ENCODE measurements around the gene NISCH.

Gene NISCH

GRCh38 chr3:52512727-52513126 lies 57.3 kb downstream of the NISCH start:
- H3K9me3 ChIP-seq (ENCODE audit: control insufficient read depth in 1 of 2, low read length in 2 of 2), result no peaks in the 10 kb centered on the region
- H3K27me3 ChIP-seq (ENCODE audit: control insufficient read depth in 1 of 2, insufficient read depth in 2 of 2, low read length in 2 of 2), result no peaks in the 10 kb centered on the region
- peaks cover 0 to 5% of the 10 kb centered on the region in 2 donors for H3K36me3 ChIP-seq (ENCODE audit: control insufficient read depth in 1 of 2, insufficient read depth in 2 of 2, low read length in 2 of 2)
- H3K9ac ChIP-seq (ENCODE audit: low read depth in 1 of 2, low read length in 2 of 2), result no peak overlapping the region
- peaks cover 0 to 4% of the 10 kb centered on the region in 2 donors for H3K4me1 ChIP-seq (ENCODE audit: control insufficient read depth in 1 of 2, insufficient read depth in 2 of 2, low read length in 2 of 2)
- no peak overlapping the region for H3K27ac ChIP-seq (ENCODE audit: low read depth, low read length)
- H3K4me3 ChIP-seq (ENCODE audit: low read depth in 1 of 2, low read length in 2 of 2), result no peak overlapping the region

DNA sequence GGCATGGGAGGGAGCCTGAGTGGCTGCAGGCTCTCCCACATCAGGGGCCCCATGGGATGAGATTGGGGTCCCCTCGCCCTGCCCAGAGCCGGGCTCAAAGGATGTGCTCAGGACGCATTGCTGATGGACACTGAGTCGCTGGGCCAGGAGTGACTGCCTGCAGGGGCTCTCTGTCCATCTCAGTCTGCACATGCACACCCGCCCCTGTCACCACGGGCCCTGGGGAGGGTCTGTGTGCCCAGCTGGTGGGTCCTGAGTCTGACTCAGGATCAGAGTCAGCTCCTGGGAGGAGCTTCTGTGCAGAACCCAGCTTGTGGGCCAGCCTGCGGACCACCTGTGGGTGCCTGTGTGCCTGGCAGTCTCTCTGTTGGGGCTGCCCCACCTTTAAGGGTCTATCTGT lies 57.9 kb downstream of the NISCH start:
- Histone ChIP-seq H3K27me3 (ENCODE audit: control insufficient read depth in 1 of 2, insufficient read depth in 2 of 2, low read length in 2 of 2) (no peaks in the 10 kb centered on the region), H3K4me3 (ENCODE audit: low read depth in 1 of 2, low read length in 2 of 2) (no peak overlapping the region), H3K9me3 (ENCODE audit: control insufficient read depth in 1 of 2, low read length in 2 of 2) (no peaks in the 10 kb centered on the region), H3K27ac (ENCODE audit: low read depth, low read length) (no peak overlapping the region), H3K9ac (ENCODE audit: low read depth in 1 of 2, low read length in 2 of 2) (no peak overlapping the region), H3K36me3 (ENCODE audit: control insufficient read depth in 1 of 2, insufficient read depth in 2 of 2, low read length in 2 of 2) (peaks cover 0 to 5% of the 10 kb centered on the region in 2 donors), H3K4me1 (ENCODE audit: control insufficient read depth in 1 of 2, insufficient read depth in 2 of 2, low read length in 2 of 2) (peaks cover 2 to 8% of the 10 kb centered on the region in 2 donors)

- no peaks in the 10 kb centered on the region for H3K9me3 ChIP-seq (ENCODE audit: control insufficient read depth in 1 of 2, low read length in 2 of 2)
- peaks cover 0 to 5% of the 10 kb centered on the region in 2 donors for H3K36me3 ChIP-seq (ENCODE audit: control insufficient read depth in 1 of 2, insufficient read depth in 2 of 2, low read length in 2 of 2)
- H3K4me3 ChIP-seq (ENCODE audit: low read depth in 1 of 2, low read length in 2 of 2), result no peak overlapping the region
- H3K27ac ChIP-seq (ENCODE audit: low read depth, low read length), result no peak overlapping the region
- H3K4me1 ChIP-seq (ENCODE audit: control insufficient read depth in 1 of 2, insufficient read depth in 2 of 2, low read length in 2 of 2), result peaks cover 5 to 10% of the 10 kb centered on the region in 2 donors
- no peak overlapping the region for H3K9ac ChIP-seq (ENCODE audit: low read depth in 1 of 2, low read length in 2 of 2)
- no peaks in the 10 kb centered on the region for H3K27me3 ChIP-seq (ENCODE audit: control insufficient read depth in 1 of 2, insufficient read depth in 2 of 2, low read length in 2 of 2)
These were observed 59.2 kb downstream of the NISCH start for GRCh38 chr3:52514576-52514975.

GRCh38 chr3:52515192-52515591 lies 59.8 kb downstream of the NISCH start:
- no peak overlapping the region for H3K9ac ChIP-seq (ENCODE audit: low read depth in 1 of 2, low read length in 2 of 2)
- no peaks in the 10 kb centered on the region for H3K9me3 ChIP-seq (ENCODE audit: control insufficient read depth in 1 of 2, low read length in 2 of 2)
- no peak overlapping the region for H3K4me3 ChIP-seq (ENCODE audit: low read depth in 1 of 2, low read length in 2 of 2)
- peaks cover 0 to 5% of the 10 kb centered on the region in 2 donors for H3K36me3 ChIP-seq (ENCODE audit: control insufficient read depth in 1 of 2, insufficient read depth in 2 of 2, low read length in 2 of 2)
- H3K4me1 ChIP-seq (ENCODE audit: control insufficient read depth in 1 of 2, insufficient read depth in 2 of 2, low read length in 2 of 2), result peaks cover 5 to 8% of the 10 kb centered on the region in 2 donors
- H3K27me3 ChIP-seq (ENCODE audit: control insufficient read depth in 1 of 2, insufficient read depth in 2 of 2, low read length in 2 of 2), result no peaks in the 10 kb centered on the region
- H3K27ac ChIP-seq (ENCODE audit: low read depth, low read length), result no peak overlapping the region

GRCh38 chr3:52516509-52517195 lies 61.2 kb downstream of the NISCH start:
- Histone ChIP-seq H3K9me3 (ENCODE audit: control insufficient read depth in 1 of 2, low read length in 2 of 2) (no peaks in the 10 kb centered on the region), H3K9ac (ENCODE audit: low read depth in 1 of 2, low read length in 2 of 2) (no peak overlapping the region), H3K27ac (ENCODE audit: low read depth, low read length) (no peak overlapping the region), H3K36me3 (ENCODE audit: control insufficient read depth in 1 of 2, insufficient read depth in 2 of 2, low read length in 2 of 2) (peaks cover 0 to 5% of the 10 kb centered on the region in 2 donors), H3K27me3 (ENCODE audit: control insufficient read depth in 1 of 2, insufficient read depth in 2 of 2, low read length in 2 of 2) (no peaks in the 10 kb centered on the region), H3K4me3 (ENCODE audit: low read depth in 1 of 2, low read length in 2 of 2) (no peak overlapping the region), H3K4me1 (ENCODE audit: control insufficient read depth in 1 of 2, insufficient read depth in 2 of 2, low read length in 2 of 2) (peaks cover 5 to 8% of the 10 kb centered on the region in 2 donors)

DNA sequence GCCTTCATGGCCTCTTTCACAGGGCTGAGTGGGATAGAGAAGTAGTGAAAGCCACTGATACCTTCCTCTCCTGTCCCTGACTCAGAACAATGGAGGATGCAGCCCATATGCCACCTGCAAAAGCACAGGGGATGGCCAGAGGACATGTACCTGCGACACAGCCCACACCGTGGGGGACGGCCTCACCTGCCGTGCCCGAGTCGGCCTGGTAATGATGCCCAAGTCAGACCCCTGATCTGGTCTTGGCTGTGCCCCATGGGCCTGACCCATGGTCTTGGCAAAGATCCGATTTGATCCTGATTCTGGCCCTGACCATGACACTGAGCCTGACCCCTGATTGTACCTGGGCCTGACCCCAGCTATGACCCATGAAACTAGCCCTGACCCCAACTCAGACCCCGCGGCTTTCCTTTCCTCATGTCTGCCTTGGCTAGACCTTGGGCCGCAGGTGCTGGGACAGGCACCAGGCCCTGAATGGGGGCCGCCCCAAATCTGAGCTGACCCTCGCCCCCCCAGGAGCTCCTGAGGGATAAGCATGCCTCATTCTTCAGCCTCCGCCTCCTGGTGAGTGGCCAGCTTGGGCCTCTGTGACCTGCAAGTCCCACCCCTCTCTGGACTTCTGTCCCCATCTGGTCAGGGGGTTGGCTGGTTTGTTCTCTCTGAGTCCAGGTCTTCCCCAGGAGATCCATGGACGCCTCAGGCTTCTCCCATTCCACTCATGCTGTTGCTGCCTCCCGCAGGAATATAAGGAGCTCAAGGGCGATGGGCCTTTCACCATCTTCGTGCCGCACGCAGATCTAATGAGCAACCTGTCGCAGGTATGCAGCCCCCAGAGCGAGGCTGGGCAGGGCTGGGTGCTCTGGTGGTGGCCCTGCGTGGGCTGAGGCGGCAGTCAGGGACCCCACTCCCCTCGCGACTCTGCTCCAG lies 62.7 kb downstream of the NISCH start:
- H3K27ac ChIP-seq (ENCODE audit: low read depth, low read length), result no peak overlapping the region
- peak overlapping the region in 1 of 2 donors; percentile 33 for H3K9ac ChIP-seq (ENCODE audit: low read depth in 1 of 2, low read length in 2 of 2)
- H3K27me3 ChIP-seq (ENCODE audit: control insufficient read depth in 1 of 2, insufficient read depth in 2 of 2, low read length in 2 of 2), result no peaks in the 10 kb centered on the region
- peaks cover 5 to 8% of the 10 kb centered on the region in 2 donors for H3K4me1 ChIP-seq (ENCODE audit: control insufficient read depth in 1 of 2, insufficient read depth in 2 of 2, low read length in 2 of 2)
- peak overlapping the region; percentile 29 to 43 for H3K4me3 ChIP-seq (ENCODE audit: low read depth in 1 of 2, low read length in 2 of 2)
- no peaks in the 10 kb centered on the region for H3K9me3 ChIP-seq (ENCODE audit: control insufficient read depth in 1 of 2, low read length in 2 of 2)
- peaks cover 0 to 8% of the 10 kb centered on the region in 2 donors for H3K36me3 ChIP-seq (ENCODE audit: control insufficient read depth in 1 of 2, insufficient read depth in 2 of 2, low read length in 2 of 2)

- Histone ChIP-seq H3K27ac (ENCODE audit: low read depth, low read length) (no peak overlapping the region), H3K4me3 (ENCODE audit: low read depth in 1 of 2, low read length in 2 of 2) (peak overlapping the region; percentile 29 to 43), H3K9me3 (ENCODE audit: control insufficient read depth in 1 of 2, low read length in 2 of 2) (no peaks in the 10 kb centered on the region), H3K36me3 (ENCODE audit: control insufficient read depth in 1 of 2, insufficient read depth in 2 of 2, low read length in 2 of 2) (peaks cover 0 to 6% of the 10 kb centered on the region in 2 donors), H3K9ac (ENCODE audit: low read depth in 1 of 2, low read length in 2 of 2) (peak overlapping the region in 1 of 2 donors; percentile 33), H3K27me3 (ENCODE audit: control insufficient read depth in 1 of 2, insufficient read depth in 2 of 2, low read length in 2 of 2) (no peaks in the 10 kb centered on the region), H3K4me1 (ENCODE audit: control insufficient read depth in 1 of 2, insufficient read depth in 2 of 2, low read length in 2 of 2) (peaks cover 5 to 8% of the 10 kb centered on the region in 2 donors)
These were observed 63.5 kb downstream of the NISCH start for GRCh38 chr3:52518723-52519444.

GRCh38 chr3:52519445-52520140 lies 64.2 kb downstream of the NISCH start:
- Histone ChIP-seq H3K27ac (ENCODE audit: low read depth, low read length) (no peak overlapping the region), H3K9ac (ENCODE audit: low read depth in 1 of 2, low read length in 2 of 2) (no peak overlapping the region), H3K4me1 (ENCODE audit: control insufficient read depth in 1 of 2, insufficient read depth in 2 of 2, low read length in 2 of 2) (peaks cover 5 to 8% of the 10 kb centered on the region in 2 donors), H3K4me3 (ENCODE audit: low read depth in 1 of 2, low read length in 2 of 2) (no peak overlapping the region), H3K9me3 (ENCODE audit: control insufficient read depth in 1 of 2, low read length in 2 of 2) (no peaks in the 10 kb centered on the region), H3K36me3 (ENCODE audit: control insufficient read depth in 1 of 2, insufficient read depth in 2 of 2, low read length in 2 of 2) (peaks cover 0 to 6% of the 10 kb centered on the region in 2 donors), H3K27me3 (ENCODE audit: control insufficient read depth in 1 of 2, insufficient read depth in 2 of 2, low read length in 2 of 2) (no peaks in the 10 kb centered on the region)

DNA sequence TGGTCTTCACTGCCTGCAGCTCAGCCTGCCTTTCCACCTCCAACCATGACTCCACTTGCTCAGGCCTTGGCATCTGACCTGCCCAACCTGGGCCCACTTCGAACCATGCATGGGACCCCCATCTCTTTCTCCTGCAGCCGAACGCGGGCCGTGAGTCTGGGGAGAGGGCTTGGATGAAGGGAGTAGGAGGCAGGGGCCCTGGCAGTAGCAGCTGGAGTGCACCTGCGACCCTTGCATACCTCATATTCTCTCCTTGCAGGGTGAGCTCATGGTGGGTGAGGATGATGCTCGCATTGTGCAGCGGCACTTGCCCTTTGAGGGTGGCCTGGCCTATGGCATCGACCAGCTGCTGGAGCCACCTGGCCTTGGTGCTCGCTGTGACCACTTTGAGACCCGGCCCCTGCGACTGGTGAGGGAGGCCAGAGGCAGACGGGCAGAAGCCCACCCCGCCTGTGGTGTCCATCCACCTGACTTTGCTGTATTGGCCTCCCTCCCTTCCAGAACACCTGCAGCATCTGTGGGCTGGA lies 64.8 kb downstream of the NISCH start:
- Histone ChIP-seq H3K36me3 (ENCODE audit: control insufficient read depth in 1 of 2, insufficient read depth in 2 of 2, low read length in 2 of 2) (peaks cover 0 to 6% of the 10 kb centered on the region in 2 donors), H3K4me1 (ENCODE audit: control insufficient read depth in 1 of 2, insufficient read depth in 2 of 2, low read length in 2 of 2) (peaks cover 5 to 8% of the 10 kb centered on the region in 2 donors), H3K9ac (ENCODE audit: low read depth in 1 of 2, low read length in 2 of 2) (no peak overlapping the region), H3K9me3 (ENCODE audit: control insufficient read depth in 1 of 2, low read length in 2 of 2) (no peaks in the 10 kb centered on the region), H3K4me3 (ENCODE audit: low read depth in 1 of 2, low read length in 2 of 2) (no peak overlapping the region), H3K27ac (ENCODE audit: low read depth, low read length) (no peak overlapping the region), H3K27me3 (ENCODE audit: control insufficient read depth in 1 of 2, insufficient read depth in 2 of 2, low read length in 2 of 2) (no peaks in the 10 kb centered on the region)
